Activated CD8-positive, alpha-beta T cell treated with anti-CD3 and anti-CD28 coated beads for 36 hours (primary cell): ENCODE data around the gene ZNF2. TPM values are rescaled to one million over a fixed set of nuclear protein-coding genes. Genes with fewer than 3 reads are reported as not detected.

Experiments
- ATAC-seq: fragments of 200-7000 bp; cut with Tn5 transposase; one replicate; pipeline ENCODE4 v1.10.0; 2021; ENCODE audit warnings: mild to moderate bottlenecking, moderate library complexity
- CTCF ChIA-PET: fragments of 350-600 bp; sonication (Branson Sonifier 250); formaldehyde crosslinking; loops from one replicate; lab custom pipeline; 2021; ENCODE audit warnings: antibody characterized with exemption; lab: Charles Lee
- POLR2A ChIA-PET: fragments of 350-600 bp; sonication (Branson Sonifier 250); formaldehyde crosslinking; loops from one replicate; lab custom pipeline; 2021; ENCODE audit warnings: antibody characterized with exemption; lab: Charles Lee
- DNase-seq: peaks from one replicate; pipeline ENCODE4 v3.0.0-alpha.2; 2020
- H3K27ac Mint-ChIP-seq: one replicate; pipeline ENCODE4 v1.8.0; 2021; ENCODE audit warnings: mild to moderate bottlenecking, mixed read lengths
- H3K27me3 Mint-ChIP-seq: one replicate; pipeline ENCODE4 v1.8.0; 2021; ENCODE audit warnings: mixed read lengths
- H3K36me3 Mint-ChIP-seq: one replicate; pipeline ENCODE4 v1.8.0; 2021; ENCODE audit warnings: low read depth, mixed read lengths
- H3K4me1 Mint-ChIP-seq: one replicate; pipeline ENCODE4 v1.8.0; 2021; ENCODE audit warnings: low read depth, mixed read lengths
- H3K4me3 Mint-ChIP-seq: one replicate; pipeline ENCODE4 v1.8.0; 2021; ENCODE audit warnings: mild to moderate bottlenecking, moderate library complexity, mixed read lengths
- H3K9me3 Mint-ChIP-seq: one replicate; pipeline ENCODE4 v1.8.0; 2021; ENCODE audit warnings: mixed read lengths
- CTCF ChIP-seq: fragments of 200-600 bp; IDR thresholded peaks from one replicate; pipeline ENCODE4 v1.8.0; 2022; ENCODE audit warnings: antibody characterized with exemption, mild to moderate bottlenecking
- intact Hi-C: fragments of 100-400 bp; cut with micrococcal nuclease; formaldehyde crosslinking; loops from one replicate; pipeline ENCODE4 v1.10.0; 2022
- total RNA-seq, 2 experiments: library from RNA; stranded (reverse); gene quantifications; one replicate each; pipeline ENCODE4 v1.2.3, GENCODE V29; 2021

Gene ZNF2
- total RNA-seq, 2 experiments from 2014 or later, result 5.7 to 6.5 TPM

GRCh38 chr2:95208106-95208505, 42.5 kb downstream of the ZNF2 start:
- no peaks in the 10 kb centered on the region for H3K27me3 Mint-ChIP-seq
- no peak for DNase-seq
- TF ChIP-seq CTCF, result no peak
- peaks cover 29% of the 10 kb centered on the region for H3K9me3 Mint-ChIP-seq
- peak overlapping the region; percentile 87 for H3K4me3 Mint-ChIP-seq
- H3K27ac Mint-ChIP-seq, result no peak overlapping the region
- H3K4me1 Mint-ChIP-seq, result peaks cover 9% of the 10 kb centered on the region
- intact Hi-C loops, result no loop called here
- ChIA-PET CTCF (no interaction called here), POLR2A (no interaction called here)
- peaks cover 45% of the 10 kb centered on the region for H3K36me3 Mint-ChIP-seq
- no peak for ATAC-seq

- TF ChIP-seq CTCF, result no peak
- POLR2A ChIA-PET, result no interaction called here
- intact Hi-C loops, result no loop called here
- Mint-ChIP-seq H3K4me3 (no peak overlapping the region), H3K27ac (no peak overlapping the region), H3K36me3 (peaks cover 94% of the 10 kb centered on the region), H3K9me3 (peaks cover 78% of the 10 kb centered on the region), H3K27me3 (no peaks in the 10 kb centered on the region), H3K4me1 (no peaks in the 10 kb centered on the region)
- ATAC-seq (no peak), DNase-seq (no peak)
- CTCF ChIA-PET, result interaction anchor here (1.8 kb wide), 1 partner anchor 9 kb away, joined by 4 read pairs; no protein-coding TSS in a partner anchor
These were observed 49.5 kb downstream of the ZNF2 start for GRCh38 chr2:95215018-95215612.

- H3K4me1 Mint-ChIP-seq, result no peaks in the 10 kb centered on the region
- no peak for TF ChIP-seq CTCF
- intact Hi-C loops, result no loop called here
- no peak overlapping the region for H3K4me3 Mint-ChIP-seq
- CTCF ChIA-PET, result no interaction called here
- no peaks in the 10 kb centered on the region for H3K27me3 Mint-ChIP-seq
- ATAC-seq (no peak), DNase-seq (no peak)
- peaks cover 68% of the 10 kb centered on the region for H3K9me3 Mint-ChIP-seq
- peaks cover 71% of the 10 kb centered on the region for H3K36me3 Mint-ChIP-seq
- POLR2A ChIA-PET, result no interaction called here
- no peak overlapping the region for H3K27ac Mint-ChIP-seq
These were observed 54.8 kb downstream of the ZNF2 start for GRCh38 chr2:95220449-95220848.

- ChIA-PET POLR2A (no interaction called here), CTCF (no interaction called here)
- ATAC-seq, result no peak
These were observed 60.0 kb downstream of the ZNF2 start for GRCh38 chr2:95225658-95226057.

More at GRCh38 chr2:95225658-95226057, 60.0 kb downstream of the ZNF2 start:
- Mint-ChIP-seq H3K27ac (no peak overlapping the region), H3K9me3 (peaks cover 50% of the 10 kb centered on the region), H3K4me3 (no peak overlapping the region), H3K27me3 (no peaks in the 10 kb centered on the region), H3K4me1 (no peaks in the 10 kb centered on the region), H3K36me3 (peaks cover 28% of the 10 kb centered on the region)
- TF ChIP-seq CTCF, result no peak
- DNase-seq, result no peak
- intact Hi-C loops, result no loop called here
